Naive thymus-derived CD8-positive, alpha-beta T cell (primary cell): ENCODE data around the gene AGBL1. TPM values are rescaled to one million over a fixed set of nuclear protein-coding genes. Genes with fewer than 3 reads are reported as not detected.
"Not testable (repeated sequence)": the region's sequence is repeated elsewhere in the genome, so short reads cannot be mapped to it uniquely, and the experiment has no call there.

ENCODE experiments used
- ATAC-seq, 2 donors: fragments of 150-1000 bp; cut with Tn5 transposase in 1 of 2; sonication (Bioruptor Pico), chemical (Tn5 transposase) in 1 of 2; 1 replicate in 1 of 2; 2 replicates in 1 of 2; pipeline ENCODE4 v1.10.0; 2021; ENCODE audit warnings: mild to moderate bottlenecking in 2 of 2, moderate library complexity in 2 of 2
- POLR2A ChIA-PET: fragments of 350-600 bp; sonication (Branson Sonifier 250); formaldehyde crosslinking; loops from one replicate; lab custom pipeline; 2021; ENCODE audit warnings: antibody characterized with exemption; lab: Charles Lee
- DNase-seq, 10 donors: peaks; one replicate each; pipeline versions ENCODE4 v3.0.0 to v3.0.0-alpha.2; 2020 to 2022
- H3K27ac Mint-ChIP-seq, 10 donors: one replicate each; pipeline ENCODE4 v1.8.0; 2020 to 2022; ENCODE audit warnings: mild to moderate bottlenecking in 10 of 10, mixed read lengths in 10 of 10, moderate library complexity in 4 of 10, inconsistent platforms in 1 of 10
- H3K27me3 Mint-ChIP-seq, 5 donors: one replicate each; pipeline ENCODE4 v1.8.0; 2021 to 2022; ENCODE audit warnings: mixed read lengths in 5 of 5
- H3K36me3 Mint-ChIP-seq, 3 donors: one replicate each; pipeline ENCODE4 v1.8.0; 2020 to 2022; ENCODE audit warnings: mixed read lengths in 3 of 3, mild to moderate bottlenecking in 2 of 3, inconsistent platforms in 1 of 3
- H3K4me1 Mint-ChIP-seq, 4 donors: one replicate each; pipeline ENCODE4 v1.8.0; 2021 to 2022; ENCODE audit warnings: mixed read lengths in 4 of 4
- H3K4me3 Mint-ChIP-seq, 10 donors: one replicate each; pipeline ENCODE4 v1.8.0; 2020 to 2022; ENCODE audit warnings: mild to moderate bottlenecking in 10 of 10, mixed read lengths in 10 of 10, moderate library complexity in 6 of 10, inconsistent platforms in 1 of 10
- H3K9me3 Mint-ChIP-seq, 9 donors: one replicate each; pipeline ENCODE4 v1.8.0; 2020 to 2022; ENCODE audit warnings: mixed read lengths in 9 of 9, mild to moderate bottlenecking in 3 of 9, inconsistent platforms in 1 of 9, moderate library complexity in 1 of 9
- polyA plus RNA-seq, 3 donors: library from polyadenylated mRNA; unstranded; fragments of 300-500 nt; fragmentation: Illumina TruSeq; gene quantifications; one replicate each; pipeline ENCODE4 v1.2.3, GENCODE V29; 2021
- total RNA-seq, 8 experiments: library from RNA in 2 of 8; stranded (reverse) in 2 of 8; gene quantifications; one replicate each; pipeline ENCODE4 v1.2.3 and lab custom pipeline; 2021 to 2026

AGBL1 gene
- total and polyA plus RNA-seq, 5 experiments from 2014 or later = not detected

DNA sequence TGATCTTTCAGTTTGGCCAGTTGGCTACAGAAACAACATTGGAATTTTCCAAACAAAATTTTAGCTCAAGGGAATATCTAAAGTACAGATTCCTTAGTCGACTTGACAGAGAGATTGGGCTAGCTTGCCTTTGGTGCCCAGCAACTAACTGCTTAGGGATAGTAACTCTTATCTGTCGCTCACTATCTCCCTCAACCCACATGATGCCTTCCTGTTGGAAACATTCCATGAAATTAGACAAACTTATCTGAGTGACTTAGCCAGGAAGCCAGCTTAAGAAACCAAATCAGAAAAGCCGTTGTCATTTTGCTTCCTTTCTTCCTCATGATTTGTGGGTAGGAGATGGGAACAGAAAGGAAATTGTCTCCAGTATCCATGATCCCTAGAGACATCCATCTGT lies 791.2 kb downstream of the AGBL1 start:
- Mint-ChIP-seq H3K27me3 (peaks cover 0 to 10% (median 7%) of the 10 kb centered on the region in 5 donors), H3K36me3 (no peaks in the 10 kb centered on the region), H3K4me1 (no peaks in the 10 kb centered on the region), H3K4me3 (no peak overlapping the region), H3K9me3 (no peaks in the 10 kb centered on the region), H3K27ac (no peak overlapping the region)
- ATAC-seq = no peak
- POLR2A ChIA-PET = no interaction called here
- DNase-seq = no peak

DNA sequence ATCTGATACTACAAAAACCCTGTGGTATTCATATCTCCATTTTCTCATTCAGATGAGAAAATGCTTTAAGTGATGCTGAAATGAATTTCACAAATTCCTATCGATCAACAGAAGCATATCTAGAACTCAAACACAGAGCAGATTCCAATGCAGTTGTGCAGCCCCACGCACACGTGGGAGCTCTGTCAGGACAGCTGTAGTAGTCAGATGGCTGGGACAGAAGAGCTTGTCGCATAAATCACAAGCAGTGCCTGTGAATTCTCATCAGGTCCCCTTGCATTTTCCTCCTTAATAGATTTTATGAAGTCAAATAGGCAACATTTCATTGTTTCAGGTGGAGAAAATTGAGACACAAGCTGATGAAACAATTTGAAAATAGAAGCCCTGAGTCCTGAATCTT lies 792.3 kb downstream of the AGBL1 start:
- Mint-ChIP-seq H3K4me1 (no peaks in the 10 kb centered on the region), H3K27ac (peak overlapping the region in 1 of 10 donors; percentile 57), H3K27me3 (peaks cover 0 to 10% (median 5%) of the 10 kb centered on the region in 5 donors), H3K9me3 (no peaks in the 10 kb centered on the region), H3K36me3 (no peaks in the 10 kb centered on the region), H3K4me3 (no peak overlapping the region)
- DNase-seq (no peak), ATAC-seq (no peak)
- POLR2A ChIA-PET = no interaction called here

DNA sequence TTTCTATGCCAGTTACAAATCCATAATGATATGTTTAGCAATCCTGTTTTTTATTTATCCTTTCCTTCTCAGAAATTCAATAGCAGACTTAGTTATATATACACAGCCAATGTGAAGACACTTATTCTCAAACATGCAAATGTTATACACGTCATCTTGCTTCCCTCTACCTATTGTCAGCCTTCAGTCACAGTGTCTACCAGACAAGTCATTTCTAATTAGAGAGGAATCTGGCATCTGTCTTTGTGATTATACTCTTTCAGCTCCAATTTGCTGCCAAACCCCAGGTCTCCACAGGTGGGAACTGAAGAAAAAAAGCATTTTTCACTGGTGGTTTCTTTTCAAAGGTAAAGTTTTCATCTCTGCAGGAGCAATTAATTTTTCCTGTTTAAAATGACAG lies 793.1 kb downstream of the AGBL1 start:
- Mint-ChIP-seq H3K27ac (no peak overlapping the region), H3K9me3 (no peaks in the 10 kb centered on the region), H3K27me3 (peaks cover 0 to 10% (median 5%) of the 10 kb centered on the region in 5 donors), H3K4me3 (no peak overlapping the region), H3K36me3 (no peaks in the 10 kb centered on the region), H3K4me1 (no peaks in the 10 kb centered on the region)
- POLR2A ChIA-PET = no interaction called here
- ATAC-seq (no peak), DNase-seq (no peak)

DNA sequence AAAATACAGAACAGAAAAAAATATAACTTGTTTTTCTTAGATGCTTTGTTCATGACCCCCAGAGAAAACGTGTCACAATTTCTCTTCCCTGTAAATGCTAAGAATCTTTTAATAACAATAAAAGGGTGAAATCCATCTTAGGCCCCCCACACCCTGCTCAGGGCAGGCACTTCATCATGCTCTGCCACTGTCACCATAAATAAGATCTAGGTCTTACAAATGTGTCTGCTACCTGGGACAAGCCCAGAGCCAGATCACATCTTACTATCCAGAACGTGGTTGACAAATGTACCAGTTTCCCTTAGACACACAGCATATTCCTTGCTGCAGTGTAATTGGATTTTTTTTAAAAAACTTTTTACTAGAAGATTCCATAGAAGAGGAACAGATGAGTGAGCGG lies 795.4 kb downstream of the AGBL1 start:
- Mint-ChIP-seq H3K27me3 (peaks cover 0 to 13% (median 7%) of the 10 kb centered on the region in 5 donors), H3K36me3 (no peaks in the 10 kb centered on the region), H3K9me3 (no peaks in the 10 kb centered on the region), H3K27ac (no peak overlapping the region), H3K4me3 (no peak overlapping the region), H3K4me1 (no peaks in the 10 kb centered on the region)
- POLR2A ChIA-PET = no interaction called here
- DNase-seq (no peak), ATAC-seq (no peak)

DNA sequence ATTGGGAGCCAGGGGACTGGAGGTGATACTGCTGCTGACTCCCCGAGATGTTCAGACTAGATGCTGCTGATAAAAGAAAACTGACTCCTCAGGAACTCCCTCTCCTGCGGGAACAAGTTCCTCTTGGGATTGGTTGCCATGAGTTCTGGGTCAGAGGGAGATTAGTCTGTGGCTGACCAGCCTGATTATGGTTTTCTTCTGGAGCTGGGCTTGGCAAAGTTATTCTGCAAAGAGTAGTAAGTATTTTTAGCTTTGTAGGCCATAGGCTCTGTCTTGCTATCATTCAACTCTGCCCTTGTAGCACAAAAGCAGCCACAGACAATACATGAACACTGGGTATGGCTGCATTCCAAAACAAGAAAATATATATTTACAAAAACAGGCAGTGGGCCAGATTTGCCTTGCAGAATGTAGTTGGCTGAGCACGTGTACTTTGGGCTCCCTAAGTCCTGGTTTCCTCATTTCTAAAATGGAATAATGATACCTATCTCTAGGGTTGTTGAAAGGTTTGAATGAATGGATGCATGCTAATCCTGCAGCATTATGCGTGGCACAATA lies 796.8 kb downstream of the AGBL1 start:
- H3K9me3 Mint-ChIP-seq = no peaks in the 10 kb centered on the region
- H3K36me3 Mint-ChIP-seq = no peaks in the 10 kb centered on the region
- H3K4me1 Mint-ChIP-seq = no peaks in the 10 kb centered on the region
- H3K4me3 Mint-ChIP-seq = no peak overlapping the region
- ATAC-seq = no peak
- peaks cover 0 to 15% (median 6%) of the 10 kb centered on the region in 5 donors for H3K27me3 Mint-ChIP-seq
- POLR2A ChIA-PET = no interaction called here
- no peak overlapping the region for H3K27ac Mint-ChIP-seq
- no peak for DNase-seq

DNA sequence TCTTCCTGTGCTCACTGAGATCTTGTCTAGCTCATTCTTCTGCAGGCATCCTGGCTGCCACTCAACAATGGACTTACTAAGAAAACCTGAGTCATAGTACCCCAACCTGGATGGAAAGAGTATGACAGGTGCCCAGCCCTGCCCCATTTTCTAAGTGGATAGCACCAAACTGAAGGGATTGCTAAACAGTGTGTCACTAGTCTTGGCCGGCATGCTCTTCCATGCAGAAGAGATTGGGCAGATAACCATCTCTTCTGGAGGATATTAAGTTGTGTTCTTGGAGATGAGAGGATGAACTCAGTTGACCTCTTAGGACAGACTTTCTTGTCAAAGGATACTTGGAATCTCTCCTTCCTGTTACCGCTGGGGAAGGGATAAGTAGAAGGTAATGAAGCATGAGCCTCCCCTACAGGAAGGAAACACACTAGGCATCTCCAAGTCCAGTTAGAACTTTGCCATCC lies 797.5 kb downstream of the AGBL1 start:
- ATAC-seq = no peak
- H3K36me3 Mint-ChIP-seq = no peaks in the 10 kb centered on the region
- no peaks in the 10 kb centered on the region for H3K9me3 Mint-ChIP-seq
- H3K27ac Mint-ChIP-seq = no peak overlapping the region
- H3K4me1 Mint-ChIP-seq = no peaks in the 10 kb centered on the region
- no peak for DNase-seq
- peaks cover 0 to 10% (median 9%) of the 10 kb centered on the region in 5 donors for H3K27me3 Mint-ChIP-seq
- no peak overlapping the region for H3K4me3 Mint-ChIP-seq
- POLR2A ChIA-PET = no interaction called here

DNA sequence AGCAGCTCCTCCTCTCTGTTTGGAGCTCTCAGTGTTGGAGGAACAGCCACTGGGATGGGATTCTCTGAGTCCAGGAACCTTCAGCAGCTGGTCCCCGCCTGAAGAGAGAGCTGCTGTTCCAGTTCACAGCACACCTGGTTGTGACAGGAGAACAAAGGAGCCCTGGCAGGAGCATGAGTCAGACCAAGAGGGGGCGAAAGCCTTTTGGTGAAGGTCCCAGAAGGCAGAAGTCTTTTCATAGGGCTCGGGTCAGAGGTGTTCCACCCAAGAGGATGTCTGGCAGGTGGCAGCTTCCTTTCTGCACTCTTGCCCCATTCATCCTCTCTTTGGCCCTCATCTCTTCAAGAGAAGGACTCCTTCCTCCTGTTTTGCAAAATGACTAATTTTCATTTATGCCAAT lies 799.2 kb downstream of the AGBL1 start:
- H3K4me3 Mint-ChIP-seq, H3K9me3 Mint-ChIP-seq, POLR2A ChIA-PET, DNase-seq, H3K4me1 Mint-ChIP-seq, H3K36me3 Mint-ChIP-seq, ATAC-seq, H3K27ac Mint-ChIP-seq: not testable (repeated sequence)
- H3K27me3 Mint-ChIP-seq = peaks cover 0 to 18% (median 11%) of the 10 kb centered on the region in 5 donors

DNA sequence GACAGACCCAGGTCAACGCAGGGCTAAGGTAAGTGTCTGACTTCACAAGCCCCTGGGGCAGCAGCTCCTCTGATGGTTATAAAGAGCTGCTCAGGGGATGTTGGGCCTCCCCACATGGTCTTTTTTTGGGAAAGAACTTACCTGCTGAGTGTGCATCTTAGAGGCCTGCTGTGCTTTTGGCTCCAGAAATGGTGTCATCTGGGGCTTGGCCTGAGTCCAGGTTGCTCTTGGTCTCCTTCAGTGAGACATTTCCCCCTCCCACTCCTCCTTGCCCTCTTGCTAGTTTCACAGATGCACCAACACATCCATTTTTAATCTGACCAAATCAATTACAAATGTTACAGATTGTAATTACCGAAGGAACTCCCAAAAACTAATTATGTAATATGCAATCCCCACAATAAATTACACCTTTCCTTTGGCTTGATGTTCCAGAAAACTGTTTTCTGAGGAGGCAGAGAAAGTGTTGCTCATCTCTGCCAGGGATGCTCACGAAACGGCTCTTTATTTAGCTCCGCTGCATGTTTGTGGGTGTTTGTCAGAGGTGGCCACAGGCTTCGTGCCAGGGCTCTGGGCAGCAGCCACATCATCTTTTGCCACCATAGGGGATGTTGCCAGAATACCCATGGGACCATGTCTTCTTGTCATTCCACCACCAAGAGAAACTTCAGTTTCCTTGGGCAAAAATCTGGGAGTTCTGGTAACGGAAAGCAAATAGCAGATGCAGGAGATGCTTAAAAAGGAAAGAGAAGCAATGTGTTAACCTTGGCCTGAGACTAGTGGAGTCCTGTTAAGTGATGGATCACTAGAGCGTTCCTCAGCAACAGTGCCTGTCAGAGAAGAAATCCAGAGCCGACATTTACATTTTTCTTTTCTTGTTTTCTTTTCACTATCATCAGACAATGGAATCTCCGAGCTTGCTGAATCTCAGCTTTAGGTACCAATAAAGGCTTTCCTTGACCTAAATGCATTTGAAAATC lies 799.9 kb downstream of the AGBL1 start:
- Mint-ChIP-seq H3K4me3 (no peak overlapping the region), H3K36me3 (no peaks in the 10 kb centered on the region), H3K9me3 (no peaks in the 10 kb centered on the region), H3K27ac (no peak overlapping the region), H3K4me1 (no peaks in the 10 kb centered on the region), H3K27me3 (peaks cover 0 to 23% (median 11%) of the 10 kb centered on the region in 5 donors)
- POLR2A ChIA-PET = no interaction called here
- ATAC-seq = no peak
- DNase-seq = no peak

DNA sequence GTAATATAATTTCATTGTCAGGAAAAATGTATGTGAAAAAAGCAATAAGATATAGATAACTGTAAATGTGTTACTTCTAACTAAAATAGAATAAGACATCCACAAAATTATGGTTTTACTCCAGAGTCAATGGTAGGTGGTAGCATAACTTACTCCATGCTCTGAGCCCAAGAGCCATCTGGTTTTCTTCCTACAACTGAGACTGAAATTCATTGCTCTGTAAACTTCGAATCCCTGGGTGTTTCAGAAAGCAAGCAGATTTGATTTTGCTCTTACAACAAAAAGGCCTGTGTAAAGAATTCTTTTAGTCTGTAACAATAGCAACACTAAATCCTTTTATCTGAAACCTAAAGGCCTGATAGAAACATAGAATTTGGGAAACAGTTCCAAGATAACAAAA lies 805.9 kb downstream of the AGBL1 start:
- no peaks in the 10 kb centered on the region for H3K36me3 Mint-ChIP-seq
- POLR2A ChIA-PET = no interaction called here
- no peaks in the 10 kb centered on the region for H3K9me3 Mint-ChIP-seq
- ATAC-seq (no peak), DNase-seq (no peak)
- H3K27me3 Mint-ChIP-seq = peaks cover 0 to 23% (median 14%) of the 10 kb centered on the region in 5 donors
- H3K4me1 Mint-ChIP-seq = no peaks in the 10 kb centered on the region
- H3K4me3 Mint-ChIP-seq = no peak overlapping the region
- H3K27ac Mint-ChIP-seq = no peak overlapping the region

DNA sequence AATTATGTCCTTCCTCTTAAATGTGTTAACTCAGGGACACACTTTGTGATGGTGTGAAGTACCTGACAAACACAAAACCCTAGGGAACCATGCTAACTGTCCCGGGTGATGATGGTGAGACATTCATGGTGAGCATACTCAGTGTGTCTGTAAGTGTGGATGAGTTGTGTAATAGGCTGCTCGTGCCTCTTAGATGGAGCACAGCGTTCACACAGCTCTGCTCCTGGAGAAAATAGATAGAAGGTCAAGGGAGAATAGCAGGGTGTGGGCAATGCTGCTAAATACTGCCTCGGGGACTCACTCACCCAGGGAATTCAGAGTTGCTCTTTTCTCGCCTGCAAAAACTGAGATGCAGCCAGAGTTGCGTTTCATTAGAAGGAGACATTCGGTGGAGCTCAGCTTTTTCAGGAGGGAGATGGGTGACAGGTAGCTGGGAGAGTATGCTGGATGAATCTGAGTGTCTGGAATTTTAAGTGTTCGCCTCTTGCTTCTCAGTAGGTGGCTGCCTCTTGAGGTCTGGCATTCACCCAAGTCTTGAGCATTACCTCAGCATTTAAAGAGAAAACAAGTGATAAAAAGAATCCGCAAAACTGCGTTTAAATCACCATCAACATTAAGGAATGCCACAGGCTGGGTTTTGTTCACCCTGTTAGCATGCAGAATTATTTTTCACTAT lies 813.2 kb downstream of the AGBL1 start:
- POLR2A ChIA-PET = no interaction called here
- H3K27me3 Mint-ChIP-seq = peaks cover 2 to 19% (median 5%) of the 10 kb centered on the region in 5 donors
- H3K4me1 Mint-ChIP-seq = no peaks in the 10 kb centered on the region
- ATAC-seq (no peak), DNase-seq (no peak)
- H3K4me3 Mint-ChIP-seq = no peak overlapping the region
- H3K36me3 Mint-ChIP-seq = no peaks in the 10 kb centered on the region
- H3K27ac Mint-ChIP-seq = no peak overlapping the region
- H3K9me3 Mint-ChIP-seq = peaks cover 0 to 4% (median 0%) of the 10 kb centered on the region in 9 donors

DNA sequence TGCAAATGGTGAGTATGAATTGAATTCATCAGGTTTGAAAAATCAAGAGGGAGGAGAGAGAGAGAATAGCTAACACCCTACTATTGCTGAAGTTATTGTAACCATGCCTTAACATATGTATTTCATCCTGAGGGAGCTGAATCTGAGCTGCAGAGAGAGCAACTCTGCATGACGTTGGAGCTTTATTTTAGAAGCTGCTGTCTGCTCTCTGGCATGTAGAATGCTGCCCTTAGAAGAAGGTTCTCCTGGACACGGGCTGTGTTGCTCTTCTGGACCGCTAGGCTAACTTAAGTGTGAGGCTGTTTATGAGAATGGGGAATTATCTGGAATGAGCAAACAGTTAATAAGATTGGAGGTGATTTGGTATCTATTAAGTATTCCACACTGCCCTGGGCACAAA lies 814.6 kb downstream of the AGBL1 start:
- POLR2A ChIA-PET = no interaction called here
- Mint-ChIP-seq H3K4me3 (no peak overlapping the region), H3K36me3 (peaks cover 0 to 5% (median 0%) of the 10 kb centered on the region in 3 donors), H3K27ac (no peak overlapping the region), H3K9me3 (peaks cover 0 to 14% (median 0%) of the 10 kb centered on the region in 9 donors), H3K27me3 (peaks cover 2 to 28% (median 14%) of the 10 kb centered on the region in 5 donors), H3K4me1 (no peaks in the 10 kb centered on the region)
- DNase-seq (no peak), ATAC-seq (no peak)

DNA sequence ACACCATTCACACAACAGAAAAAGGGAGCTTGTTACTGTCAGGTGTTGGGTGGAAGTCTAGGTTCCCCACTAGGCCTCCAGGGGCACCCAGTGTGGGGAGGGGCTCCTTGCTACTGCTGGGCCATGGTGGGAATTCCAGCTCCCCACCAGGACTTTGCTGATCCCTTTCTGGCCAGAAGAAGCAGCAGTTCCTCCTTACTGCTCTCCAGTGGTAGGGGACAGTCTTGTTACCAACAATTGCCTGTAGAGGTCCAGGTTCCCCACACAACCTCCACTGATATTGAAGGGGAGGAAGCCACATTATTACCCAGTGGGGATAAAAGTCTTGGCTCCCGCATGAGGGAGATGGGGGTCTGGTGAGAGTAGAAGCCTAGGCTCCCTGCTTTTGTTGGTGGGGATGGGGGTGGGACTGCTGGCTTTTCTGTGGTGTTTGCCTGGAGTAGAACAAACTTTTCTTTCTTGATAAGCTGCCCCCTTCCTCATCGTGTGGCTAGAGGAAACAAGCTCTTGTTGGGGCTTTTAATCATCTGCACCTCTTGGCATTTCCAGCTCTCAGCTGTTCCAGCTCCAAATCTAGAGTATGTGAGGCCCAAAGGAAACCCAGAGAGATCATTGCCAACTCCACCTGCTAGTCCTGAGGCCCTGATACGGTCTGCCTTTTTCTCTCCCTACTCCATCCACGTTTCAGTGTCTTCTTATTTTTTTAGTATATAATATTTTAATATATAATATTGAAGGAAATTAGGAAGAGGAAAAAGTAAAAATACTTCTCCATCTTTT lies 824.2 kb downstream of the AGBL1 start:
- Mint-ChIP-seq H3K4me3 (no peak overlapping the region), H3K27ac (no peak overlapping the region), H3K9me3 (peaks cover 0 to 4% (median 0%) of the 10 kb centered on the region in 9 donors), H3K36me3 (no peaks in the 10 kb centered on the region), H3K27me3 (peaks cover 12 to 47% (median 16%) of the 10 kb centered on the region in 5 donors), H3K4me1 (no peaks in the 10 kb centered on the region)
- DNase-seq (no peak), ATAC-seq (no peak)
- POLR2A ChIA-PET = no interaction called here
